Measurements from ENCODE around the gene CNPPD1. TPM values are rescaled to one million over a fixed set of nuclear protein-coding genes. Genes with fewer than 3 reads are reported as not detected.
A peak's percentile ranks its signal among the peaks of the same experiment; 100 is the strongest.

CNPPD1 gene
- total and polyA plus RNA-seq, 9 donors = 23.4 to 40.8 (median 37.0) TPM

GRCh38 chr2:219172231-219173154, 4.2 kb downstream of the CNPPD1 start:
- Histone ChIP-seq H3K27ac (ENCODE audit: low read length) (no peak overlapping the region), H3K4me1 (ENCODE audit: control insufficient read depth, insufficient read depth, low read length) (peaks cover 10% of the 10 kb centered on the region), H3K9me3 (replicated peaks; ENCODE audit: control insufficient read depth, low read depth, low read length) (no peaks in the 10 kb centered on the region), H3K36me3 (ENCODE audit: control insufficient read depth, insufficient read depth, low read length) (peaks cover 39% of the 10 kb centered on the region), H3K4me3 (ENCODE audit: low read length) (no peak overlapping the region), H3K27me3 (ENCODE audit: control insufficient read depth, insufficient read depth, low read length) (no peaks in the 10 kb centered on the region)
- DNase-seq = no peak
- 83% methylated on average over 12 of the region's 16 CpGs for WGBS (ENCODE audit: insufficient coverage)

GRCh38 chr2:219171231-219171651, 5.5 kb downstream of the CNPPD1 start:
- Histone ChIP-seq H3K4me1 (ENCODE audit: control insufficient read depth, insufficient read depth, low read length) (peaks cover 9% of the 10 kb centered on the region), H3K27me3 (ENCODE audit: control insufficient read depth, insufficient read depth, low read length) (no peaks in the 10 kb centered on the region), H3K9me3 (replicated peaks; ENCODE audit: control insufficient read depth, low read depth, low read length) (no peaks in the 10 kb centered on the region), H3K36me3 (ENCODE audit: control insufficient read depth, insufficient read depth, low read length) (peaks cover 39% of the 10 kb centered on the region), H3K4me3 (ENCODE audit: low read length) (no peak overlapping the region), H3K27ac (ENCODE audit: low read length) (peak overlapping the region; percentile 60)
- DNase-seq = peak; percentile 68
- WGBS (ENCODE audit: insufficient coverage) = 41% methylated on average over 6 of the region's 6 CpGs

GRCh38 chr2:219169930-219170654, 6.6 kb downstream of the CNPPD1 start, which contains the start of gene SLC23A3:
SLC23A3 (minus strand) TSS chr2:219170029; CDS start chr2:219169984, 45 bp downstream.
- H3K27ac ChIP-seq (ENCODE audit: low read length) = no peak within 1 kb of the TSS
- H3K4me1 ChIP-seq (ENCODE audit: control insufficient read depth, insufficient read depth, low read length) = peaks cover 3% of the 10 kb centered on the region
- H3K4me3 ChIP-seq (ENCODE audit: low read length) = no peak within 1 kb of the TSS
- WGBS (ENCODE audit: insufficient coverage) = 100% methylated on average over 2 of the region's 10 CpGs
- peaks cover 39% of the 10 kb centered on the region for H3K36me3 ChIP-seq (ENCODE audit: control insufficient read depth, insufficient read depth, low read length)
- DNase-seq = no peak
- H3K9me3 ChIP-seq (replicated peaks; ENCODE audit: control insufficient read depth, low read depth, low read length) = no peaks in the 10 kb centered on the region
- no peaks in the 10 kb centered on the region for H3K27me3 ChIP-seq (ENCODE audit: control insufficient read depth, insufficient read depth, low read length)

GRCh38 chr2:219168932-219169331, 7.8 kb downstream of the CNPPD1 start:
- H3K27me3 ChIP-seq (ENCODE audit: control insufficient read depth, insufficient read depth, low read length) = no peaks in the 10 kb centered on the region
- H3K36me3 ChIP-seq (ENCODE audit: control insufficient read depth, insufficient read depth, low read length) = peaks cover 27% of the 10 kb centered on the region
- no peak overlapping the region for H3K4me3 ChIP-seq (ENCODE audit: low read length)
- no peak for DNase-seq
- peaks cover 3% of the 10 kb centered on the region for H3K4me1 ChIP-seq (ENCODE audit: control insufficient read depth, insufficient read depth, low read length)
- no peak overlapping the region for H3K27ac ChIP-seq (ENCODE audit: low read length)
- no peaks in the 10 kb centered on the region for H3K9me3 ChIP-seq (replicated peaks; ENCODE audit: control insufficient read depth, low read depth, low read length)

GRCh38 chr2:219168526-219168925, 8.2 kb downstream of the CNPPD1 start:
- Histone ChIP-seq H3K4me1 (ENCODE audit: control insufficient read depth, insufficient read depth, low read length) (peaks cover 3% of the 10 kb centered on the region), H3K27me3 (ENCODE audit: control insufficient read depth, insufficient read depth, low read length) (no peaks in the 10 kb centered on the region), H3K27ac (ENCODE audit: low read length) (no peak overlapping the region), H3K36me3 (ENCODE audit: control insufficient read depth, insufficient read depth, low read length) (peaks cover 23% of the 10 kb centered on the region), H3K4me3 (ENCODE audit: low read length) (no peak overlapping the region), H3K9me3 (replicated peaks; ENCODE audit: control insufficient read depth, low read depth, low read length) (no peaks in the 10 kb centered on the region)
- no peak for DNase-seq
- 67% methylated on average over 1 of the region's 6 CpGs for WGBS (ENCODE audit: insufficient coverage)

- H3K36me3 ChIP-seq (ENCODE audit: control insufficient read depth, insufficient read depth, low read length) = peaks cover 18% of the 10 kb centered on the region
- no peaks in the 10 kb centered on the region for H3K9me3 ChIP-seq (replicated peaks; ENCODE audit: control insufficient read depth, low read depth, low read length)
- no peak overlapping the region for H3K4me3 ChIP-seq (ENCODE audit: low read length)
- DNase-seq = no peak
- WGBS (ENCODE audit: insufficient coverage) = 26% methylated on average over 4 of the region's 5 CpGs
- H3K27me3 ChIP-seq (ENCODE audit: control insufficient read depth, insufficient read depth, low read length) = no peaks in the 10 kb centered on the region
- H3K27ac ChIP-seq (ENCODE audit: low read length) = no peak overlapping the region
- peaks cover 3% of the 10 kb centered on the region for H3K4me1 ChIP-seq (ENCODE audit: control insufficient read depth, insufficient read depth, low read length)
Observed at GRCh38 chr2:219167997-219168396, 8.7 kb downstream of the CNPPD1 start.

- no peaks in the 10 kb centered on the region for H3K9me3 ChIP-seq (replicated peaks; ENCODE audit: control insufficient read depth, low read depth, low read length)
- WGBS (ENCODE audit: insufficient coverage) = 81% methylated on average over 6 of the region's 10 CpGs
- no peak overlapping the region for H3K4me3 ChIP-seq (ENCODE audit: low read length)
- H3K4me1 ChIP-seq (ENCODE audit: control insufficient read depth, insufficient read depth, low read length) = peaks cover 4% of the 10 kb centered on the region
- H3K36me3 ChIP-seq (ENCODE audit: control insufficient read depth, insufficient read depth, low read length) = no peaks in the 10 kb centered on the region
- no peak for DNase-seq
- no peak overlapping the region for H3K27ac ChIP-seq (ENCODE audit: low read length)
- no peaks in the 10 kb centered on the region for H3K27me3 ChIP-seq (ENCODE audit: control insufficient read depth, insufficient read depth, low read length)
Observed at GRCh38 chr2:219165058-219165911, 11.4 kb downstream of the CNPPD1 start.

- DNase-seq = no peak
- Histone ChIP-seq H3K36me3 (ENCODE audit: control insufficient read depth, insufficient read depth, low read length) (no peaks in the 10 kb centered on the region), H3K27me3 (ENCODE audit: control insufficient read depth, insufficient read depth, low read length) (no peaks in the 10 kb centered on the region), H3K4me3 (ENCODE audit: low read length) (no peak overlapping the region), H3K9me3 (replicated peaks; ENCODE audit: control insufficient read depth, low read depth, low read length) (no peaks in the 10 kb centered on the region), H3K27ac (ENCODE audit: low read length) (no peak overlapping the region), H3K4me1 (ENCODE audit: control insufficient read depth, insufficient read depth, low read length) (peaks cover 11% of the 10 kb centered on the region)
- WGBS (ENCODE audit: insufficient coverage) = 73% methylated on average over 2 of the region's 6 CpGs
Observed at GRCh38 chr2:219163156-219163555, 13.6 kb downstream of the CNPPD1 start.

- Histone ChIP-seq H3K27ac (ENCODE audit: low read length) (peak overlapping the region; percentile 95), H3K36me3 (ENCODE audit: control insufficient read depth, insufficient read depth, low read length) (peaks cover 6% of the 10 kb centered on the region), H3K9me3 (replicated peaks; ENCODE audit: control insufficient read depth, low read depth, low read length) (no peaks in the 10 kb centered on the region), H3K4me1 (ENCODE audit: control insufficient read depth, insufficient read depth, low read length) (peaks cover 11% of the 10 kb centered on the region), H3K4me3 (ENCODE audit: low read length) (peak overlapping the region; percentile 76), H3K27me3 (ENCODE audit: control insufficient read depth, insufficient read depth, low read length) (no peaks in the 10 kb centered on the region)
- 67% methylated on average over 4 of the region's 4 CpGs for WGBS (ENCODE audit: insufficient coverage)
- DNase-seq = no peak
Observed at GRCh38 chr2:219161097-219161496, 15.6 kb downstream of the CNPPD1 start.
